ENCODE results near the gene ZC3H18.

GRCh38 chr16:88654363-88655052 lies 84.3 kb downstream of the ZC3H18 start:
- TF ChIP-seq CTCF (IDR thresholded peaks at IDR 0.05; ENCODE audit: low read depth, low read length, poor library complexity, severe bottlenecking) = no peak
- no peak for TF ChIP-seq EZH2phosphoT487 (IDR thresholded peaks at IDR 0.05; ENCODE audit: borderline replicate concordance, low read length)
